ENCODE results near the gene LRMDA.

Gene LRMDA

DNA sequence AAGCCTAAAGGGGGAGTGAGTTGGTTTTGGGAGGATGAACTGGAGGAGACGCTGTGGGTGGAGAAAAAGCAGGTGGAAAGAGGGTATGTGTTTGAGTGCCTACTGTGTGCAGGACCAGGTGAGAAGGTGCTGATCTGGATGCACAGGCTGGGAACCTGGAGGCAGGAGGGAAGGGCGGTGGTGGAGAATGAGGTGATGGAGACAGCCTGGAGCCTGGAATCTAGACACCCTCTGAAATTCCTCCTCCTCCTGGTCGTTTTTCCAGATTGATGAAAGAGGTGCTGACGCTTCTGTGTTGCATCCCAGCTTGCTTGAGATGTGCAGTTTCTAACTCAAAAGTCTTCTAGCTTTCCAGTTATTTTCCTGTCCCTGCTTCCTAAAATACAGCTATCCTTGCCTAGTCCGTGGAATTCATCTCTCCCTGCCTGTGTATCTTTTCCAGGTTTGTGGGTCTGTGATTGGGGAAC lies 67.5 kb downstream of the LRMDA start:
- Histone ChIP-seq H3K27ac (ENCODE audit: low read length) (no peak overlapping the region), H3K9ac (ENCODE audit: low read length) (no peak overlapping the region), H3K79me2 (ENCODE audit: low read length) (no peaks in the 10 kb centered on the region), H4K20me1 (ENCODE audit: insufficient read depth, low read length) (no peaks in the 10 kb centered on the region), H3K4me2 (ENCODE audit: low read length) (no peak overlapping the region), H3K4me3 (ENCODE audit: low read length) (no peak overlapping the region), H2AFZ (ENCODE audit: low read depth, low read length) (no peak overlapping the region), H3K27me3 (ENCODE audit: low read depth, low read length) (no peaks in the 10 kb centered on the region), H3K36me3 (replicated peaks; ENCODE audit: low read depth, low read length) (no peaks in the 10 kb centered on the region), H3K4me1 (ENCODE audit: low read length) (no peaks in the 10 kb centered on the region), H3K9me3 (ENCODE audit: insufficient read depth, low read length) (no peaks in the 10 kb centered on the region)
- TF ChIP-seq EZH2phosphoT487 (IDR thresholded peaks at IDR 0.05; ENCODE audit: low read depth) = no peak
- TF ChIP-seq, protein P1, sequence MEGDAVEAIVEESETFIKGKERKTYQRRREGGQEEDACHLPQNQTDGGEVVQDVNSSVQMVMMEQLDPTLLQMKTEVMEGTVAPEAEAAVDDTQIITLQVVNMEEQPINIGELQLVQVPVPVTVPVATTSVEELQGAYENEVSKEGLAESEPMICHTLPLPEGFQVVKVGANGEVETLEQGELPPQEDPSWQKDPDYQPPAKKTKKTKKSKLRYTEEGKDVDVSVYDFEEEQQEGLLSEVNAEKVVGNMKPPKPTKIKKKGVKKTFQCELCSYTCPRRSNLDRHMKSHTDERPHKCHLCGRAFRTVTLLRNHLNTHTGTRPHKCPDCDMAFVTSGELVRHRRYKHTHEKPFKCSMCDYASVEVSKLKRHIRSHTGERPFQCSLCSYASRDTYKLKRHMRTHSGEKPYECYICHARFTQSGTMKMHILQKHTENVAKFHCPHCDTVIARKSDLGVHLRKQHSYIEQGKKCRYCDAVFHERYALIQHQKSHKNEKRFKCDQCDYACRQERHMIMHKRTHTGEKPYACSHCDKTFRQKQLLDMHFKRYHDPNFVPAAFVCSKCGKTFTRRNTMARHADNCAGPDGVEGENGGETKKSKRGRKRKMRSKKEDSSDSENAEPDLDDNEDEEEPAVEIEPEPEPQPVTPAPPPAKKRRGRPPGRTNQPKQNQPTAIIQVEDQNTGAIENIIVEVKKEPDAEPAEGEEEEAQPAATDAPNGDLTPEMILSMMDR (IDR thresholded peaks at IDR 0.05; ENCODE audit: low read depth, low read length) = no peak

DNA sequence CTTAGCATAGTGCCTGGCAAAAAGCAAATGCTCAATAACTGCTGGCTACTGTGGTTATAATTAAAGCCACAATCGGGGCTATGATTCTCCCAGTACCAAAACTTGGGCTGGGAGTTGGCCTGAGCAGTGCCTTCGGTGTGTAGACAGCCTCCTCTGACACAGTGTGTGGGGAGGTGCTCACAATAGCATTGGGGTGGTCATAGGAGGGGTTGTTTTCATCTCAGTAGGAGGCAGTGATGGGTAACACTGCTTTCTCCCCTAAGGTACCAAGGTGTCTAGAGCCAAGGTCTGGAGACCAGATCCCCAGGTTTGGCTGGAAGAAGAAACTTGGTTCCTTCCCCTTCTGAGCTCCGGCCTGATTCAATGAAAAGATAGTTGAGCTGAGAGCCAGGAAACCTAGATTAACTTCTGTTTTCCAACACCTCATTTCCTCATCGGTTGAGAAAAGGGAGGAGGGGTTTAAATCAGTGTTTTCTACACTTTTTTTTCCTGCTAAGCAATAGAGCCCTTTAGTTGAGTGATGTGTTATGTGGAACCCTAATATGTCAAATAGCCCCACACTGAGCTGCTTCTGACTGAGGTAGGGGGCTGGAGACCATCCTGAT lies 68.2 kb downstream of the LRMDA start:
- Histone ChIP-seq H3K4me1 (ENCODE audit: low read length) (no peaks in the 10 kb centered on the region), H3K4me3 (ENCODE audit: low read length) (no peak overlapping the region), H3K4me2 (ENCODE audit: low read length) (no peak overlapping the region), H3K9me3 (ENCODE audit: insufficient read depth, low read length) (no peaks in the 10 kb centered on the region), H3K27me3 (ENCODE audit: low read depth, low read length) (no peaks in the 10 kb centered on the region), H3K36me3 (replicated peaks; ENCODE audit: low read depth, low read length) (no peaks in the 10 kb centered on the region), H3K79me2 (ENCODE audit: low read length) (no peaks in the 10 kb centered on the region), H2AFZ (ENCODE audit: low read depth, low read length) (no peak overlapping the region), H3K9ac (ENCODE audit: low read length) (no peak overlapping the region), H4K20me1 (ENCODE audit: insufficient read depth, low read length) (no peaks in the 10 kb centered on the region), H3K27ac (ENCODE audit: low read length) (no peak overlapping the region)
- TF ChIP-seq, protein P1 (IDR thresholded peaks at IDR 0.05; ENCODE audit: low read depth, low read length) = no peak
- no peak for TF ChIP-seq EZH2phosphoT487 (IDR thresholded peaks at IDR 0.05; ENCODE audit: low read depth)

DNA sequence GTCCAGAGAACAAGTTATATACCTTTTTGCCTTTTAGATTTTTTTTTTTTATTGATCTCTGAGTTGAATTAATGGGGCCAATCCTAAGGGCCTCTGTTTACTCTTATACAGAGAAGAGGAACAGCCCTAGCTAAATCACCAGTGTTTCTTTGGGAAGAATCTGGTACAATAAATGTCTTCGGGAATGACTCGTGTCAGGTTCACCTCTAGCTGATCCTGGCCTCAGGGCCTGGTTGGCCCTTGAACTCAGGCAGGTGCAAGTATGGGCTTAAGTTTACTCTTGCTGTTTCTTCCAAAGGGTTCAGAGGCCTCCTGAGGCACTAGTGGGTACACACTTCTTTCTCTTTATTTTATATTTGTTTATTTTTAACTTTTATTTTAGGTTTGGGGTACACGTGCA lies 71.0 kb downstream of the LRMDA start:
- Histone ChIP-seq H3K4me2 (ENCODE audit: low read length) (no peak overlapping the region), H4K20me1 (ENCODE audit: insufficient read depth, low read length) (no peaks in the 10 kb centered on the region), H3K9me3 (ENCODE audit: insufficient read depth, low read length) (no peaks in the 10 kb centered on the region), H2AFZ (ENCODE audit: low read depth, low read length) (no peak overlapping the region), H3K4me3 (ENCODE audit: low read length) (no peak overlapping the region), H3K4me1 (ENCODE audit: low read length) (no peaks in the 10 kb centered on the region), H3K79me2 (ENCODE audit: low read length) (no peaks in the 10 kb centered on the region), H3K9ac (ENCODE audit: low read length) (no peak overlapping the region), H3K27ac (ENCODE audit: low read length) (no peak overlapping the region), H3K36me3 (replicated peaks; ENCODE audit: low read depth, low read length) (no peaks in the 10 kb centered on the region), H3K27me3 (ENCODE audit: low read depth, low read length) (no peaks in the 10 kb centered on the region)
- TF ChIP-seq EZH2phosphoT487 (IDR thresholded peaks at IDR 0.05; ENCODE audit: low read depth) = no peak
- TF ChIP-seq, protein P1 (IDR thresholded peaks at IDR 0.05; ENCODE audit: low read depth, low read length) = no peak

DNA sequence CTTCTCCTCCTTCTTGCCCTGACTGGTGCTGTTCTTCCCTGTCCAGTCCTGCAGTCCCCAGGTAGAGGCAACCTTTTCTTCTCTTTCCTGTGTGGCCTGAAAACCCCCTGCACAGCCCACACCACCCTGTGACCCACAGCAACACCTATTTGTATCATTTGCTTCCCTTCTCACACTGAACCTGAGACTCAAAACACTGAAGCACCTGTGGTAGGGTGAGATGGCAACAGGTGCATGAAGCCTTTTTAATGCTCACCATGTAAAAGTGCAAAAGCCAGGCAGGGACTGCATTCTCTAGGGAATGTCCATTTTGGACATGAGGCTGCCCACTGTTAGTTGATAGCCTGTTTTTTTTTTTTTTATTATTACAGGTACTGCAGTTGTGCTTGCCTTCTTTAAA lies 71.4 kb downstream of the LRMDA start:
- no peak for TF ChIP-seq EZH2phosphoT487 (IDR thresholded peaks at IDR 0.05; ENCODE audit: low read depth)
- TF ChIP-seq, protein P1 (IDR thresholded peaks at IDR 0.05; ENCODE audit: low read depth, low read length) = no peak

More for the DNA sequence above, 71.4 kb downstream of the LRMDA start:
- H3K27ac ChIP-seq (ENCODE audit: low read length) = no peak overlapping the region
- no peaks in the 10 kb centered on the region for H3K27me3 ChIP-seq (ENCODE audit: low read depth, low read length)
- H3K36me3 ChIP-seq (replicated peaks; ENCODE audit: low read depth, low read length) = no peaks in the 10 kb centered on the region
- H3K4me1 ChIP-seq (ENCODE audit: low read length) = no peaks in the 10 kb centered on the region
- H3K9me3 ChIP-seq (ENCODE audit: insufficient read depth, low read length) = no peaks in the 10 kb centered on the region
- no peaks in the 10 kb centered on the region for H4K20me1 ChIP-seq (ENCODE audit: insufficient read depth, low read length)
- H2AFZ ChIP-seq (ENCODE audit: low read depth, low read length) = no peak overlapping the region
- H3K4me3 ChIP-seq (ENCODE audit: low read length) = no peak overlapping the region
- H3K9ac ChIP-seq (ENCODE audit: low read length) = no peak overlapping the region
- no peaks in the 10 kb centered on the region for H3K79me2 ChIP-seq (ENCODE audit: low read length)
- H3K4me2 ChIP-seq (ENCODE audit: low read length) = no peak overlapping the region

Measured in OCI-LY3 (cell line).